ENCODE results near the gene GOSR2.
A peak's percentile ranks its signal among the peaks of the same experiment; 100 is the strongest.

Gene GOSR2

GRCh38 chr17:46991617-46992016 lies 68.7 kb downstream of the GOSR2 start:
- peak; percentile 8 for DNase-seq (ENCODE audit: low spot score)
